DMS114 treated with DMSO at 0.1 percent for 48 hours (cell line): ENCODE measurements around the gene ACO2.
"Not testable (repeated sequence)": the region's sequence is repeated elsewhere in the genome, so short reads cannot be mapped to it uniquely, and the experiment has no call there.

Source experiments
- DNase-seq: peaks from one replicate; lab custom pipeline; 2025; ENCODE audit not compliant: unreplicated experiment; lab: John Stamatoyannopoulos, UW

Gene ACO2

DNA sequence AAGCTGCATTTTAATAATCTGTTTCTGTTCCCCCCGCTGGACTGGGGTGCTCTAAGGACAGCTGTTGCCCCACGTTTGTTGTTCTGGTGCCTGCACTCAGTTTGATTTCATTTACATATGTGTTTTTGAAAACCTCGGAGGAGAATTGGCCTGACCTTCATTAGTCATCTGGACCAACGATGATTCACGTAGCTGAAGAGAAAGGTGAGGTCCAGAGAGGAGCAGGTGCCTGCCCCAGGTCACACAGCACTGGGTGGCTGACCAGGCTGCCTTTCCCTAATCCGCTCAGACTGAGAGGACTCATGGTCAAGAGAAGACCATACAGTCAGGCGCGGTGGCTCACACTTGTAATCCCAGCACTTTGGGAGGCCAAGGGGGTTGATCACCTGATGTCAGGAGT is 95.6 kb downstream of the ACO2 start:
- no peak for DNase-seq

DNA sequence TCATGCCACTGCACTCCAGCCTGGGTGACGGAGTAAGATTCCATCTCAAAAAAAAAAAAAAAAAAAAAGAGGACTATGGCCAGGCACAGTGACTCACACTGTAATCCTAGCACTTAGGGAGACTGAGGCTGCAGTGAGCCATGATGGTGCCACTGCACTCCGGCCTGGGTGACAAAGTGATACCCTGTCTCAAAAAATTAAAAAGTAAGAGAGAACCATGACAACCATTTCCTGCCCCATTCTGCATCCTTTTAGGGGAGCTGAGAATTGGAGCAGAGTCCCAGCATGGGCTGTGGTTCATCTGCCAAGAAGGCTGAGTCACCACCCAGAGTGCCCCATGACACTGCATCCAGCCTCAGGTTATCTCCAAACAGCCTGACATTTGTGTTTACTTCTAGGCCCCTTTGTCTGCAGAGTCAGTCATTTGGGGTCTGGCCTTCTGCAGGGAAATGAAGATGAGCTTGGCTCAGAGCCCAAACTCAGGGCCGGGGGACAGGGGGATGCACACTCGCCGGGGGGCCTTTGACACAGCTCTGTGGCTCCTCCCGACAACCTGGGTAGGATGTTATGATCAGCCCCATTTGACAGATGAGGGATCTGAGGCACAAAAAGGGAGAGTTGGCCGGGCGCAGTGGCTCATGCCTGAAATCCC is 96.6 kb downstream of the ACO2 start:
- DNase-seq: no peak

DNA sequence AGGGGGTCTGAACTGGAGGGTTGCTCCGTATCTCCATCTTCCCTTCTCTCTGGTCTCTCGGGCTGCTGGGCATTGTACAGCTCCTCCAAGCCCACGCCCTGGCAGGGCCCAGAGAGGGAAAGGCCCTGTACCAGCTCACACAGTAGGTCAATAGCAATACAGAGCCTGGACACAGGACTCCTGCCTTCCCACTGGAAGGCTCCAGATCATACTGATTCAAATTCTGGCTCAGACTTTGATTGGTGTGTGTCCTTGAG is 98.5 kb downstream of the ACO2 start:
- DNase-seq: no peak

DNA sequence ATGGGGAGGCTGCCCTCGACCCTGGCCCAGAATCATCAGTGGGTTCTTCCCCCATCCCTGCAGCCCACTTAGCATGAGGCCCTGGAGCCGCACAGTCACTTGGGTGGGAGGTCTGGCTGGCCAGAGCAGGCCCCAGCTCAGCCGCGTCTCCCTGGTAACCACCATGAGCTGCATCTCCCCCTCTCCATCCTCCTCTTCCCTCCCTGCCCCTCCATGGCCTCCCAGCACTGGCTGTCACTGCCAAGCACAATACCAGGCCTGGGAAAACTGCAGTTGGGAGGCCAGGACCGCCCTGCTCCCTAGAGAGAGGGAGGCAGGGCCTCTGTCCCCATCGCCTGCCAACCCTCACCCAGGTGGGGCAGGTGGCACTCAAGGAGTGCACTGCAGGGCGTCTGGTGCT is 99.9 kb downstream of the ACO2 start:
- no peak for DNase-seq

DNA sequence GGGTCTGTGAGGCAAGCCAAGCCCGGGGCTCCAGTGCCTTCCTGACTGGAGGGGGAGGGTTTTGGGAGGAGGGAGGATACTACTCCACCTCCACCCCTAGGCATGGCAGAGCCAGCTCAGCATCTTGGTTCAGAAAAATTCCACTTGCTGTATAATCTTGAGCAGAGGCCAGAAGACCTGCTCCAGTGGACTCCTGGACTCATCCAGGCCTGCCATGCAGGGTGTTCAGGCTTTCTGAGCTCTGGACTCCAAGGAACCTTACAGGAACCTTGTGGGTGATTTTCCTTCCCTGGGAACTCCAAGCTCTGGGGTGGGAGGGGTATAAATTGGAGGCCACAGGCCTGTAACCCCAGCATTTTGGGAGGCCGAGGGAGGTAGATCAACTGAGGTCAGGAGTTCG is 101.3 kb downstream of the ACO2 start:
- no peak for DNase-seq

DNA sequence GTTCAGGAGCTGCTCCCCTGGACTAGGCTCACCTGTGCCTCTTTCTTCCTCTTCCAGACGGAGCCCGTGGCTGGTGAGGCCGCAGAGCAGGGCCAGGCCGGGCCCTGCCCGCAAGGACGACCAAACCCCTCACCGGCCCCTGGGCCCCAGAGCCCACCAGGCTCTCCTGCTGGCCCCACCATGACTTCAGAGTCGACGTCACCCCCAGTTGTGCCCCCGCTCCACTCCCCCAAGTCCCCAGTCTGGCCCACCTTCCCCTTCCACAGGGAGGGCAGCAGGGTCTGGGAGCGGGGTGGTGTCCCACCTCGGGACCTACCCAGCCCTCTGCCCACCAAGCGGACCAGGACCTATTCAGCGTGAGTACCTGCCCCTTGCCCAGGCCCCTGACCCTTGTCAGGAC is 102.9 kb downstream of the ACO2 start:
- no peak for DNase-seq

DNA sequence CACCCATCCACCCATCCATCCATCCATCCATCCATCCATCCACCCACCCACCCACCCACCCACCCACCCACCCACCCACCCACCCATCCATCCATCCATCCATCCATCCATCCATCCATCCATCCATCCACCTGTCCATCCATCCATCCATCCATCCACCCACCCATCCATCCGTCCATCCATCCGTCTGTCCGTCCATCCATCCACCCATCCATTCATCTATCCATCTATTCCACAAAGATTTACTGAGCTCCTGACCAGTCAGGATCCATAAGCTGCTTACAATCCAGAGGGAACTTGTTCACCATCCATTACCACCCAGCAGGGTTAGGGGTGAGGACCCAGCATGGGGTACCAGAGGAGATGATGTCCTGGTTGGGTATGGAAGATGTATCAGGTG is 103.4 kb downstream of the ACO2 start:
- not testable (repeated sequence) for DNase-seq

DNA sequence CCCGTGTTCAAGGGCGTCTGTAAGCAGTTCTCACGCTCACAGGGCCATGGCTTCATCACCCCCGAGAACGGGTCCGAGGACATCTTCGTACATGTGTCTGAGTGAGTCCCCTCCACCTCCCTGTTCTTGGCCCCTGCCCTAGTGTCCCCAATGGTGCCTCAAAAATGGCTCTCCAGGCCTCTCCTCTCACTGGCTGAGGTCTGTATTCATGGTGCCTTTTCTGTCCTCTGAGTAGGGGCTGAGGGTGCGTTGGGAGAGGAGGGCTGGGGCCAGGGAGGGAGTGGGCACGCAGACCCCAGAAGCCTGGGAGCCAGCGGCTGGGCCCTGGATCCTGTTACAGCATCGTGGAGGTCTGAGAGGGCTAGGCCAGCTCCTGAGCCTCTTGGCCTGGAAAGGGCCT is 104.8 kb downstream of the ACO2 start:
- no peak for DNase-seq

DNA sequence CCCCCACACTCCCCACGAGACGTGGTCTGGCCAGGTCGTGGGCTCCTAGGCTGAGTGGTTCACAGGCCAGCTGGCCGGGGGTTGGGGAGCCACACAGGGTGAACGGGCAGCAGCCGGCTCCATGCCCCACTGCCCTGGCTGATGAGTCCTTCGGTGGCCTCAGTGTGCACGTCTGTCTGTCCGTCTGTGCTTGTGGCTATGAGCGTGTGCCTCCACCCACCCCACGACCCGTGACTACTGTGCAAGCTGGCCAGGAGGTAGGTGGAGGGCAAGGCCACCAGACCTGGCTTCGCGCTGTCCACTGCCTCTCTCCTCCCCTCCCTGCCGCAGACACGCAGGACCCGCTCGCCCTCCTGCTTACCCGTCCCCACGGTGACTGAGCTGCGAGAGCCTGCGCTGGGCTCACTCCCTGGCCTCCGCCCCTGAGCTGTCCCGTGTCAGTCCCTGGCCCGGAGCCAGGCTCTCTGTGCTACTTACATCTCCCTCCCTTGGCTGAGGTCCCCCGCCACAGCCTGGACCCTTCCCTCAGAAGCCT is 106.0 kb downstream of the ACO2 start:
- DNase-seq: no peak

DNA sequence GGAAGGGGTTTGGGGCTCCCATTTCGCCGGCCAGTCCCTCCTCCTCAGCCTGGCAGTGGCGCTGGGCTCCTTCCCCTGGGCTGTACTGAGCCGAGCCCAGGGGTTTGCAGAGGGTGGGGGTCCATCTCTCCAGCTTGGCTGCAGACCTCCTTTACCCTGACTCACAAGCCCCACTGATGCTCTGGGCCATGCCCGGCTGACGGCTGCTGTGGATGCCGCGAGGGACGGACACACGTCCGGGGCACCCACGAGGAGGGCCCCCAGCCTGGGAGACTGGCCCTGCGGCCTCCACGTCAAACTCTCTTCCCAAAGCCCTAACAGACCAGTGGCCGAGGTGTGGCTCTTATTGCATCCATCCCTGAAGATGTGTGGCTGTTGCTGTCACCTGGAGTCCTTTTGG is 106.6 kb downstream of the ACO2 start:
- no peak for DNase-seq

DNA sequence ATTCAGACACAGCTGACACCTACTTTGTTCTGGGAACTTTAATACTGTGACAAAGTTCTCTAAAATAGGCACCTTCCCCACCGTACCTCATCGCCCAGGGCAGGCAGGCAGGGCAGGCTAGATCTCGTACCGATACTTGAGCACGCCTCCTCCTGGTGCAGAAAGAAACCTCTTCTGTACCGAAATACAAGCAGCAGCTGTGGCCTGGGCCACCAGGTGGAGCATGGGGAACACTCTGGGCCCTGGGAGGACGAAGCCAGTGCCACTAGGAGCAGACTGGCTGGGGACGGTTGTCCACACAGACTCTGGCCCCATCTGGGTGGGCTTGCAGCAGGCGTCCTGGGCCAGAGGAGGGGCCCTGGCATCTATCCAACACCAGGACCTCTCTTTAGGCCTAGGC is 108.0 kb downstream of the ACO2 start:
- peak; percentile 43 for DNase-seq

DNA sequence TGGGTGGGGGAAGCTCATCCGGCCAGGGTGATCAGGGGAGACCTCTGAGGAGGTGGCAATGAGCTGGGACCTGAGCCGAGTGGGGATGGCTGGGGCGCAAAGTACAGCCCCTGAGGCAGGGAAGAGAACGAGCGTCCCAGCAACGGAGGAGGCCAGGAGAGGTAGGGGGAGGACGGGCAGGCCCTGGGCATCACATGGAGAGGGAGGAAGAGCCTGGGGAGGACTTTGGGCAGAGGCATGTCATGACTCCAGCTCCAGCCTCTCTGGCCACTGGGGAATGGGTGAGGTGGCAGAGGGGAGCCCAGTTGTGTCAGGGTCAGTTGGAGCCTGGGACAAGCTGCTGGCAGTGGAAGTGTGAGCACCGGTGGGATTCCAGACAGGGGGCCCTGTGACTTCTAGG is 109.2 kb downstream of the ACO2 start:
- DNase-seq: no peak
